ENCODE measurements around the gene ITPR1. TPM values are rescaled to one million over a fixed set of nuclear protein-coding genes. Genes with fewer than 3 reads are reported as not detected.

The ITPR1 gene
- polyA plus RNA-seq, 1 experiment, result 1.4 TPM

DNA sequence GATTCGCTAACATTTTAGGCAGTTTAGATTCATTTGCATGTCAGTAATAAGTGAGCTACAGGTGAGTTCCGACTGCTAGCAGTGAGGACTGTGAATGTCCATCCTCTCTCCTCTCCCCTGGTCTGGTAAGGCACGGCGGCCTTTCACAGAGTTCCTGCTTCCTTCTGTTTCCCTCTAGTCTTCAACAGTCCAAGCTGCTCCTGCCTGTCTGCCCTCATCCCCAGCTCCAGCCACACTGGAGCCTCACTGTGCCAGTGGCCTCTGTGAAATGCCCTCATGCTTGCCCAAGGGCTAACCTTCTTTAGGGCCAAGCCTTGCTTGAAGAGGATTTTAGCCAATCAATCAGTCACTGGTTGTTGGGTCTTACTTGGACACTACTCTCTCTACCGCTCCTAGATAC, 340.3 kb downstream of the ITPR1 start:
- no peak for DNase-seq (ENCODE audit: low read depth)
- no peak for TF ChIP-seq CTCF (IDR thresholded peaks at IDR 0.05; ENCODE audit: insufficient read depth, low read depth, low read length)
- POLR2A ChIA-PET, result no interaction called here
- no peaks in the 10 kb centered on the region for H3K27me3 ChIP-seq (ENCODE audit: control insufficient read depth, insufficient read depth, low read length)
- no peaks in the 10 kb centered on the region for H3K36me3 ChIP-seq (ENCODE audit: control insufficient read depth, insufficient read depth, low read length)
- H3K4me3 ChIP-seq (ENCODE audit: low read depth, low read length), result no peak overlapping the region
- CTCF ChIA-PET, result interaction anchor here (2.7 kb wide), 1 partner anchor 8 kb away, joined by 6 read pairs; no protein-coding TSS in a partner anchor

DNA sequence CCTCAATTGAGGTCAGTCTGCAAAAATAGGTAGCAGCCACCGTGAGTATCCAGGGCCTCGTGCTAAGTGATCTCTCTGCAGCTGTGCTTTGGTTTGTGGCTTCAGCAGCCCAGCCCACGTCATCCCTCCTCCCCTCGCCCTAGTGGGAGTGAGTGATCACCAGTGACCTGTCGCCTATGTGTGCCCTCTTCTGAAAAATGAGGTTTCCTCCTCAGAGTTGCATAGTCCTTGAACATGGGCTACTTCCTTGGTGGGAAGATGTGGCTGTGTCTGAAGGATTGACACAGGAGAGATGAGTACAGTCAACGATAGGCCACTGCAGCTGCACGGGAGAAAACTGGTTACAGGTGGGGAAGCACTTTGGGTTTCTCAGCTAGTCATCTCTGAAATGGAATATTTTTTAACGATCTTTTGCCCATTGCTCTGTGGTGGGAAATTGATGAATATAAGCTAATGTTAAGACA, 341.3 kb downstream of the ITPR1 start:
- H3K27me3 ChIP-seq (ENCODE audit: control insufficient read depth, insufficient read depth, low read length), result no peaks in the 10 kb centered on the region
- H3K4me3 ChIP-seq (ENCODE audit: low read depth, low read length), result no peak overlapping the region
- ChIA-PET POLR2A (no interaction called here), CTCF (interaction anchor here (1.0 to 1.4 kb wide), 2 partner anchors 113 to 145 kb away, joined by 3 read pairs; partner anchors contain the start of gene BHLHE40)
- no peak for TF ChIP-seq CTCF (IDR thresholded peaks at IDR 0.05; ENCODE audit: insufficient read depth, low read depth, low read length)
- no peak for DNase-seq (ENCODE audit: low read depth)
- no peaks in the 10 kb centered on the region for H3K36me3 ChIP-seq (ENCODE audit: control insufficient read depth, insufficient read depth, low read length)

DNA sequence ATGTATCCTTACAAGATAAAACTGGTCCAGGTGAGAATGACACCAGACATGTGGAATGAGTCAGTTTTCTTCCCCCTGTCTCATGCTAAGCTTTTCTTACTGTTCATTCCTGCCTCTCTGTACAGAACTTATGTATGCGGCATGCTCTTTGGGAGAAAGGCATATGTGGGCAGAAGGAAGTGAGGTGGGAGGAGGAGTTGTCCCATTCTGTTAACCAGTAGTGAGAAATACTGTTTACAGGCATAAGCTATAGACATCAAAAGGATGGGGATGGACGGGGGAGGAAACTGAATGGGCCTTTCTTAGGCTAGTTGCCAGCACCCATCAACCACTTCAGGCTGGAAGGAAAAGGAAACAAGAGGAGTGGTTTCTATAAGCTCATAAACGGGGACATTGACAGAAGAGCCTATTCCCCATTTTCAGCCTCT, 342.5 kb downstream of the ITPR1 start:
- Histone ChIP-seq H3K36me3 (ENCODE audit: control insufficient read depth, insufficient read depth, low read length) (no peaks in the 10 kb centered on the region), H3K27me3 (ENCODE audit: control insufficient read depth, insufficient read depth, low read length) (no peaks in the 10 kb centered on the region), H3K4me3 (ENCODE audit: low read depth, low read length) (no peak overlapping the region)
- DNase-seq (ENCODE audit: low read depth), result no peak
- no peak for TF ChIP-seq CTCF (IDR thresholded peaks at IDR 0.05; ENCODE audit: insufficient read depth, low read depth, low read length)
- ChIA-PET CTCF (interaction anchor here (1.0 to 1.4 kb wide), 2 partner anchors 115 to 144 kb away, joined by 3 read pairs; partner anchors contain the start of gene BHLHE40), POLR2A (no interaction called here)

GRCh38 chr3:4836516-4836915, 343.4 kb downstream of the ITPR1 start:
- no peaks in the 10 kb centered on the region for H3K36me3 ChIP-seq (ENCODE audit: control insufficient read depth, insufficient read depth, low read length)
- no peak for DNase-seq (ENCODE audit: low read depth)
- H3K27me3 ChIP-seq (ENCODE audit: control insufficient read depth, insufficient read depth, low read length), result no peaks in the 10 kb centered on the region
- no peak for TF ChIP-seq CTCF (IDR thresholded peaks at IDR 0.05; ENCODE audit: insufficient read depth, low read depth, low read length)
- H3K4me3 ChIP-seq (ENCODE audit: low read depth, low read length), result no peak overlapping the region
- CTCF ChIA-PET, result no interaction called here
- POLR2A ChIA-PET, result no interaction called here

- POLR2A ChIA-PET, result no interaction called here
- Histone ChIP-seq H3K36me3 (ENCODE audit: control insufficient read depth, insufficient read depth, low read length) (no peaks in the 10 kb centered on the region), H3K27me3 (ENCODE audit: control insufficient read depth, insufficient read depth, low read length) (no peaks in the 10 kb centered on the region), H3K4me3 (ENCODE audit: low read depth, low read length) (no peak overlapping the region)
- no peak for TF ChIP-seq CTCF (IDR thresholded peaks at IDR 0.05; ENCODE audit: insufficient read depth, low read depth, low read length)
- CTCF ChIA-PET, result no interaction called here
- no peak for DNase-seq (ENCODE audit: low read depth)
These were observed 344.3 kb downstream of the ITPR1 start for GRCh38 chr3:4837374-4837930.
